ENCODE measurements around the gene KLK12.

KLK12 gene

GRCh38 chr19:51059715-51060114, 24.9 kb upstream of the KLK12 start:
- Histone ChIP-seq H2AFZ (ENCODE audit: low read length) (no peak overlapping the region), H3K79me2 (ENCODE audit: low read length) (no peaks in the 10 kb centered on the region), H3K4me1 (ENCODE audit: low read length) (no peaks in the 10 kb centered on the region), H3K4me3 (ENCODE audit: low read length) (no peak overlapping the region), H3K36me3 (replicated peaks; ENCODE audit: insufficient read depth, low read length) (no peaks in the 10 kb centered on the region), H3K4me2 (ENCODE audit: low read depth, low read length) (no peak overlapping the region), H3K9me3 (replicated peaks; ENCODE audit: insufficient read depth, low read length) (no peaks in the 10 kb centered on the region), H3F3A (ENCODE audit: insufficient read depth, low read length) (no peaks in the 10 kb centered on the region), H3K27ac (ENCODE audit: low read length) (no peak overlapping the region), H3K9ac (ENCODE audit: low read length) (no peak overlapping the region), H4K20me1 (ENCODE audit: insufficient read depth, low read length) (no peaks in the 10 kb centered on the region), H3K9me2 (replicated peaks; ENCODE audit: insufficient read depth, low read length) (no peaks in the 10 kb centered on the region), H3K27me3 (replicated peaks; ENCODE audit: insufficient read depth, low read length) (peaks cover 23% of the 10 kb centered on the region)
- TF ChIP-seq EZH2 (optimal IDR thresholded peaks at IDR 0.05; ENCODE audit: low read depth, low read length), result no peak
- TF ChIP-seq, protein P1, sequence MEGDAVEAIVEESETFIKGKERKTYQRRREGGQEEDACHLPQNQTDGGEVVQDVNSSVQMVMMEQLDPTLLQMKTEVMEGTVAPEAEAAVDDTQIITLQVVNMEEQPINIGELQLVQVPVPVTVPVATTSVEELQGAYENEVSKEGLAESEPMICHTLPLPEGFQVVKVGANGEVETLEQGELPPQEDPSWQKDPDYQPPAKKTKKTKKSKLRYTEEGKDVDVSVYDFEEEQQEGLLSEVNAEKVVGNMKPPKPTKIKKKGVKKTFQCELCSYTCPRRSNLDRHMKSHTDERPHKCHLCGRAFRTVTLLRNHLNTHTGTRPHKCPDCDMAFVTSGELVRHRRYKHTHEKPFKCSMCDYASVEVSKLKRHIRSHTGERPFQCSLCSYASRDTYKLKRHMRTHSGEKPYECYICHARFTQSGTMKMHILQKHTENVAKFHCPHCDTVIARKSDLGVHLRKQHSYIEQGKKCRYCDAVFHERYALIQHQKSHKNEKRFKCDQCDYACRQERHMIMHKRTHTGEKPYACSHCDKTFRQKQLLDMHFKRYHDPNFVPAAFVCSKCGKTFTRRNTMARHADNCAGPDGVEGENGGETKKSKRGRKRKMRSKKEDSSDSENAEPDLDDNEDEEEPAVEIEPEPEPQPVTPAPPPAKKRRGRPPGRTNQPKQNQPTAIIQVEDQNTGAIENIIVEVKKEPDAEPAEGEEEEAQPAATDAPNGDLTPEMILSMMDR (IDR thresholded peaks at IDR 0.05; ENCODE audit: low read length), result no peak
- no peak for TF ChIP-seq EZH2phosphoT487 (IDR thresholded peaks at IDR 0.05; ENCODE audit: low read length)
- no peak for DNase-seq

DNA sequence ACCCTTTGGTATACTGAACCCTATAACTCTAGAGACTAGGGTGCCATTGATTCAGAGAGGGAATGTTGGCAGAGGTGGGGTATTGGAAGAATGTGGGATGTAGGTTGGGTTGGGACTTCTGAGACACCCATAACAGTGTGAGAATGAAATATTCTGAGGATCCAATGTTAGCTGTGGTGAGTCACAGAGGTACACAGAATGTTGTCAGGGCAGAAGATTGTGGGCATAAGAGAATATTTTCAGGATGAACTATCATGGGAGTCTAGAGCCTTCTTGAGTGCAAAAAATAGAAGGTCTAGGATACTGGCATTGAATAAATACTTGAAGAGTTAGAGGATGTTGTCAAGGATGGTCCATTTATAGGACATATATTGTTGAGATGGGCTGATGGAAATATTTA, 21.1 kb upstream of the KLK12 start:
- Histone ChIP-seq H3K36me3 (replicated peaks; ENCODE audit: insufficient read depth, low read length) (no peaks in the 10 kb centered on the region), H2AFZ (ENCODE audit: low read length) (no peak overlapping the region), H3K9ac (ENCODE audit: low read length) (no peak overlapping the region), H4K20me1 (ENCODE audit: insufficient read depth, low read length) (no peaks in the 10 kb centered on the region), H3F3A (ENCODE audit: insufficient read depth, low read length) (no peaks in the 10 kb centered on the region), H3K27ac (ENCODE audit: low read length) (no peak overlapping the region), H3K79me2 (ENCODE audit: low read length) (no peaks in the 10 kb centered on the region), H3K9me3 (replicated peaks; ENCODE audit: insufficient read depth, low read length) (no peaks in the 10 kb centered on the region), H3K4me2 (ENCODE audit: low read depth, low read length) (no peak overlapping the region), H3K4me3 (ENCODE audit: low read length) (no peak overlapping the region), H3K4me1 (ENCODE audit: low read length) (no peaks in the 10 kb centered on the region), H3K9me2 (replicated peaks; ENCODE audit: insufficient read depth, low read length) (no peaks in the 10 kb centered on the region), H3K27me3 (replicated peaks; ENCODE audit: insufficient read depth, low read length) (peaks cover 24% of the 10 kb centered on the region)
- DNase-seq, result no peak
- no peak for TF ChIP-seq EZH2 (optimal IDR thresholded peaks at IDR 0.05; ENCODE audit: low read depth, low read length)
- TF ChIP-seq, protein P1 (IDR thresholded peaks at IDR 0.05; ENCODE audit: low read length), result no peak
- TF ChIP-seq EZH2phosphoT487 (IDR thresholded peaks at IDR 0.05; ENCODE audit: low read length), result no peak

DNA sequence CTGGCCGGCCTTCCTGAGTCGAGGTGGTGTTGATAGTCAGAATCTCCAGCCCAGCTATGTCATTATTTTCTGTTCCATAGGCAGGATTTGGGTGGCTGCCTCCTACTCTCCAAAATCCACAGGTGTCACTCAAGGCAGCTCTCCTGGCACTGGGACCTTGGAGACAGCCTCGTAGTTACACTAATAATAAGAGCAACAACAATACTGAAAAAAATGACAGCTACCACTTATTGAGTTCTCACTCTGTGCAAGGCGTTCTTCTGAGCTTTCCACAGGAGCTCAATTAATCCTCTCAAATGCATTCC, 12.2 kb upstream of the KLK12 start:
- H4K20me1 ChIP-seq (ENCODE audit: insufficient read depth, low read length), result no peaks in the 10 kb centered on the region
- no peaks in the 10 kb centered on the region for H3K9me2 ChIP-seq (replicated peaks; ENCODE audit: insufficient read depth, low read length)
- no peak for TF ChIP-seq EZH2 (optimal IDR thresholded peaks at IDR 0.05; ENCODE audit: low read depth, low read length)
- TF ChIP-seq EZH2phosphoT487 (IDR thresholded peaks at IDR 0.05; ENCODE audit: low read length), result no peak
- H3K4me1 ChIP-seq (ENCODE audit: low read length), result no peaks in the 10 kb centered on the region
- no peaks in the 10 kb centered on the region for H3F3A ChIP-seq (ENCODE audit: insufficient read depth, low read length)
- H3K27ac ChIP-seq (ENCODE audit: low read length), result no peak overlapping the region
- no peaks in the 10 kb centered on the region for H3K79me2 ChIP-seq (ENCODE audit: low read length)
- H3K4me2 ChIP-seq (ENCODE audit: low read depth, low read length), result no peak overlapping the region
- no peaks in the 10 kb centered on the region for H3K9me3 ChIP-seq (replicated peaks; ENCODE audit: insufficient read depth, low read length)
- H3K9ac ChIP-seq (ENCODE audit: low read length), result no peak overlapping the region
- DNase-seq, result no peak
- H3K4me3 ChIP-seq (ENCODE audit: low read length), result no peak overlapping the region
- H2AFZ ChIP-seq (ENCODE audit: low read length), result no peak overlapping the region
- H3K36me3 ChIP-seq (replicated peaks; ENCODE audit: insufficient read depth, low read length), result no peaks in the 10 kb centered on the region
- peaks cover 31% of the 10 kb centered on the region for H3K27me3 ChIP-seq (replicated peaks; ENCODE audit: insufficient read depth, low read length)

- no peaks in the 10 kb centered on the region for H3K9me2 ChIP-seq (replicated peaks; ENCODE audit: insufficient read depth, low read length)
- no peak for DNase-seq
- H3K27ac ChIP-seq (ENCODE audit: low read length), result no peak overlapping the region
- no peak overlapping the region for H3K4me3 ChIP-seq (ENCODE audit: low read length)
- H3K9ac ChIP-seq (ENCODE audit: low read length), result no peak overlapping the region
- H3F3A ChIP-seq (ENCODE audit: insufficient read depth, low read length), result no peaks in the 10 kb centered on the region
- H3K79me2 ChIP-seq (ENCODE audit: low read length), result no peaks in the 10 kb centered on the region
- no peak overlapping the region for H2AFZ ChIP-seq (ENCODE audit: low read length)
- H4K20me1 ChIP-seq (ENCODE audit: insufficient read depth, low read length), result no peaks in the 10 kb centered on the region
- H3K36me3 ChIP-seq (replicated peaks; ENCODE audit: insufficient read depth, low read length), result no peaks in the 10 kb centered on the region
- H3K9me3 ChIP-seq (replicated peaks; ENCODE audit: insufficient read depth, low read length), result no peaks in the 10 kb centered on the region
- no peak overlapping the region for H3K4me2 ChIP-seq (ENCODE audit: low read depth, low read length)
- TF ChIP-seq, protein P1 (IDR thresholded peaks at IDR 0.05; ENCODE audit: low read length), result no peak
- TF ChIP-seq EZH2 (optimal IDR thresholded peaks at IDR 0.05; ENCODE audit: low read depth, low read length) (no peak), EZH2phosphoT487 (IDR thresholded peaks at IDR 0.05; ENCODE audit: low read length) (no peak)
- H3K27me3 ChIP-seq (replicated peaks; ENCODE audit: insufficient read depth, low read length), result peaks cover 30% of the 10 kb centered on the region
- H3K4me1 ChIP-seq (ENCODE audit: low read length), result no peaks in the 10 kb centered on the region
Observed at GRCh38 chr19:51044327-51044726, 9.5 kb upstream of the KLK12 start.
